HepG2 (cell line): Measurements from ENCODE around the gene LYRM4. TPM values are rescaled to one million over a fixed set of nuclear protein-coding genes. Genes with fewer than 3 reads are reported as not detected.
A peak's percentile ranks its signal among the peaks of the same experiment; 100 is the strongest.

Experiments used
- CBX2 ChIP-seq, 2 experiments: fragments of 200-600 bp in 1 of 2; sonication (generic); formaldehyde crosslinking in 1 of 2; IDR thresholded peaks; 2 replicates each; pipeline versions ENCODE4 v1.7.0 to v1.8.1; 2018 to 2022; ENCODE audit warnings: low read depth in 2 of 2, low read length in 1 of 2, mild to moderate bottlenecking in 1 of 2, missing genetic modification reagents in 1 of 2
- HOXA7 ChIP-seq: sonication (generic); formaldehyde crosslinking; IDR thresholded peaks from 2 replicates; pipeline ENCODE4 v1.8.1; 2022; ENCODE audit warnings: mild to moderate bottlenecking, missing genetic modification reagents, moderate library complexity
- MAFF ChIP-seq: IDR thresholded peaks from 2 replicates; pipeline ENCODE4 v1.6.1; 2011; ENCODE audit warnings: low read depth, low read length, improper control_type of control experiment
- MAZ ChIP-seq, 2 experiments: sonication (generic) in 1 of 2; formaldehyde crosslinking in 1 of 2; IDR thresholded peaks; 2 replicates each; pipeline versions ENCODE4 v1.5.0 to v1.6.1; 2012 to 2020; ENCODE audit warnings: low read depth in 2 of 2, mild to moderate bottlenecking in 2 of 2, borderline replicate concordance in 1 of 2, improper control_type of control experiment in 1 of 2, low read length in 1 of 2, missing genetic modification reagents in 1 of 2, moderate library complexity in 1 of 2
- SIN3A ChIP-seq: IDR thresholded peaks from 2 replicates; pipeline ENCODE4 v1.6.1; 2011; ENCODE audit warnings: low read depth, mild to moderate bottlenecking, control low read depth, low read length, borderline replicate concordance
- SMARCE1 ChIP-seq: fragments of 450-650 bp; IDR thresholded peaks from 2 replicates; pipeline ENCODE4 v1.6.1; 2017; ENCODE audit warnings: borderline replicate concordance
- ZNF12 ChIP-seq: sonication (generic); formaldehyde crosslinking; IDR thresholded peaks from 2 replicates; pipeline ENCODE4 v1.5.0; 2020; ENCODE audit warnings: missing genetic modification reagents
- ZNF232 ChIP-seq: sonication (generic); formaldehyde crosslinking; IDR thresholded peaks from 2 replicates; pipeline ENCODE4 v1.4.0; 2020; ENCODE audit warnings: missing genetic modification reagents, borderline replicate concordance
- ZNF296 ChIP-seq: sonication (generic); formaldehyde crosslinking; conservative IDR thresholded peaks from 2 replicates; pipeline ENCODE4 v1.5.0; 2020; ENCODE audit warnings: mild to moderate bottlenecking, missing genetic modification reagents
- ZNF337 ChIP-seq: sonication (generic); formaldehyde crosslinking; IDR thresholded peaks from 2 replicates; pipeline ENCODE4 v1.5.1; 2020; ENCODE audit warnings: missing genetic modification reagents, low read depth, mild to moderate bottlenecking, borderline replicate concordance
- ZNF441 ChIP-seq: sonication (generic); formaldehyde crosslinking; IDR thresholded peaks from 2 replicates; pipeline ENCODE4 v1.7.0; 2021; ENCODE audit warnings: missing genetic modification reagents, borderline replicate concordance
- ZNF552 ChIP-seq: sonication (generic); formaldehyde crosslinking; IDR thresholded peaks from 2 replicates; pipeline ENCODE4 v1.9.0; 2022; ENCODE audit warnings: missing genetic modification reagents, mild to moderate bottlenecking, borderline replicate concordance
- ZNF773 ChIP-seq: sonication (generic); formaldehyde crosslinking; IDR thresholded peaks from 2 replicates; pipeline ENCODE4 v1.4.0; 2020; ENCODE audit warnings: missing genetic modification reagents, borderline replicate concordance
- ZNF83 ChIP-seq: sonication (generic); formaldehyde crosslinking; IDR thresholded peaks from 2 replicates; pipeline ENCODE4 v1.4.0; 2020; ENCODE audit warnings: missing genetic modification reagents, mild to moderate bottlenecking, borderline replicate concordance
- polyA plus RNA-seq, 8 experiments: library from polyadenylated mRNA; depleted of rRNA in 3 of 8; stranded (reverse) in 7 of 8; unstranded in 1 of 8; fragments of >200 nt; fragmentation: Illumina TruSeq in 4 of 8; extraction: Trizol in 4 of 8; gene quantifications; 2 replicates each; pipeline versions ENCODE4 v1.2.1 to v1.2.3, GENCODE V29; 2011 to 2016; ENCODE audit warnings: low read depth in 4 of 8, missing spikeins in 1 of 8, mixed read lengths in 1 of 8; ENCODE audit not compliant: insufficient read depth in 1 of 8
- total RNA-seq, 5 experiments: library from RNA; depleted of rRNA; stranded (reverse); fragments of >200 nt; fragmentation: Illumina TruSeq; extraction: Trizol; gene quantifications; 2 replicates each; pipeline ENCODE4 v1.2.3, GENCODE V29; 2016; ENCODE audit warnings: low read depth in 1 of 5
- TF ChIP-seq, protein P1 (sequence below): sonication (generic); formaldehyde crosslinking; IDR thresholded peaks from 2 replicates; pipeline ENCODE4 v1.5.1; 2020; ENCODE audit warnings: missing genetic modification reagents, mild to moderate bottlenecking, borderline replicate concordance
- TF ChIP-seq, protein P2 (sequence below): sonication (generic); formaldehyde crosslinking; conservative IDR thresholded peaks from 2 replicates; pipeline ENCODE4 v1.4.0; 2020; ENCODE audit warnings: missing genetic modification reagents
- TF ChIP-seq, protein P3 (sequence below): sonication (generic); formaldehyde crosslinking; IDR thresholded peaks from 2 replicates; pipeline ENCODE4 v1.4.0; 2020; ENCODE audit warnings: missing genetic modification reagents, mild to moderate bottlenecking, borderline replicate concordance

Gene LYRM4
- total and polyA plus RNA-seq, 2 of the 13 experiments (the other 11 are each of a cell fraction or from before 2014, with no cell fraction given) = 64.6 to 67.5 TPM

DNA sequence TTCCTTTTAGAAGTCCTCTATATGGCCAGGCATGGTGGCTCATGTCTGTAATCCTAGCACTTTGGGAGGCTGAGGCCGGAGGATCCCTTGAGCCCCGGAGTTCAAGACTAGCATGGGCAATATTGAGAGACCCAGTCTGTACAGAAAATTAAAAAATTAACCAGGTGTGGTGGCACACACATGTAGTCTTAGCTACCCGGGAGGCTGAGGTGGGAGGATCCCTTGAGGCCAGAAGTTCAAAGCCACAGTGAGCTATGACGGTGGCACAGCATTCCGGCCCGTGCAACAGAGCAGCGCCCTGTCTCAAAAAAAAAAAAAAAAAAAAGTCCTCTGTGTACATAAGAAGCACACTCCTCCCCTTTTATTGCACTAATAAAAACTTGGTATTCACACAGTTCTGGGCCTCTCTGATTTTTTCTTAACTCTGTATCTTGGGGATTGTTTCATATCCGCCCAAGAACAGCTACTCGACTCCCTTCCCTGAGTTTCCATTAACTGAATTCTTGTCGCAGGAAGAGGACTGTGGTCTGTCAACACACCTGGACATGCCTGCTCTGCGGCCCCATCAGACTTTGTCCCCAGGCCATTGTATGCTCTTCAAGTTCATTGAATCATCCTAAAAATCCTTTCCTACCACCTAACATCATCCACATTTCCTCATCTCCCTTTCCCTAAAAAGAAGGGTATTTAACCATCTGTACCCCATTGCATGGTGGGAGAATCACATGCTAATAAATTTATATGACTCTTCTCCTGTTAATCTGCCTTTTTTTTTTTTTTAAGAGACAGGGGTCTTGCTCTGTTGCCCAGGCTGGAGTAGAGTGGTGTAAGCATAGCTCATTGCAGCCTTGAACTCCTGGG is 201.5 kb downstream of the LYRM4 start (continued):
- TF ChIP-seq ZNF232 (CRISPR knock-in tag) = peak; percentile 81; the same call in 1 of the 2 replicates
- no peak for TF ChIP-seq ZNF83 (CRISPR knock-in tag)
- TF ChIP-seq CBX2 (IDR thresholded peaks at IDR 0.05; ENCODE audit: low read depth, low read length) = no peak
- TF ChIP-seq CBX2 (CRISPR knock-in tag; IDR thresholded peaks at IDR 0.05; ENCODE audit: low read depth) = no peak
- TF ChIP-seq, protein P1, sequence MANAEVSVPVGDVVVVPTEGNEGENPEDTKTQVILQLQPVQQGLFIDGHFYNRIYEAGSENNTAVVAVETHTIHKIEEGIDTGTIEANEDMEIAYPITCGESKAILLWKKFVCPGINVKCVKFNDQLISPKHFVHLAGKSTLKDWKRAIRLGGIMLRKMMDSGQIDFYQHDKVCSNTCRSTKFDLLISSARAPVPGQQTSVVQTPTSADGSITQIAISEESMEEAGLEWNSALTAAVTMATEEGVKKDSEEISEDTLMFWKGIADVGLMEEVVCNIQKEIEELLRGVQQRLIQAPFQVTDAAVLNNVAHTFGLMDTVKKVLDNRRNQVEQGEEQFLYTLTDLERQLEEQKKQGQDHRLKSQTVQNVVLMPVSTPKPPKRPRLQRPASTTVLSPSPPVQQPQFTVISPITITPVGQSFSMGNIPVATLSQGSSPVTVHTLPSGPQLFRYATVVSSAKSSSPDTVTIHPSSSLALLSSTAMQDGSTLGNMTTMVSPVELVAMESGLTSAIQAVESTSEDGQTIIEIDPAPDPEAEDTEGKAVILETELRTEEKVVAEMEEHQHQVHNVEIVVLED (CRISPR knock-in tag) = no peak; the same call in 1 of the 2 replicates
- no peak; the same call in 1 of the 2 replicates for TF ChIP-seq ZNF552 (CRISPR knock-in tag)
- no peak for TF ChIP-seq MAFF
- TF ChIP-seq, protein P2, sequence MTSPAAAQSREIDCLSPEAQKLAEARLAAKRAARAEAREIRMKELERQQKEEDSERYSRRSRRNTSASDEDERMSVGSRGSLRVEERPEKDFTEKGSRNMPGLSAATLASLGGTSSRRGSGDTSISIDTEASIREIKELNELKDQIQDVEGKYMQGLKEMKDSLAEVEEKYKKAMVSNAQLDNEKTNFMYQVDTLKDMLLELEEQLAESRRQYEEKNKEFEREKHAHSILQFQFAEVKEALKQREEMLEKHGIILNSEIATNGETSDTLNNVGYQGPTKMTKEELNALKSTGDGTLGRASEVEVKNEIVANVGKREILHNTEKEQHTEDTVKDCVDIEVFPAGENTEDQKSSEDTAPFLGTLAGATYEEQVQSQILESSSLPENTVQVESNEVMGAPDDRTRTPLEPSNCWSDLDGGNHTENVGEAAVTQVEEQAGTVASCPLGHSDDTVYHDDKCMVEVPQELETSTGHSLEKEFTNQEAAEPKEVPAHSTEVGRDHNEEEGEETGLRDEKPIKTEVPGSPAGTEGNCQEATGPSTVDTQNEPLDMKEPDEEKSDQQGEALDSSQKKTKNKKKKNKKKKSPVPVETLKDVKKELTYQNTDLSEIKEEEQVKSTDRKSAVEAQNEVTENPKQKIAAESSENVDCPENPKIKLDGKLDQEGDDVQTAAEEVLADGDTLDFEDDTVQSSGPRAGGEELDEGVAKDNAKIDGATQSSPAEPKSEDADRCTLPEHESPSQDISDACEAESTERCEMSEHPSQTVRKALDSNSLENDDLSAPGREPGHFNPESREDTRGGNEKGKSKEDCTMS (CRISPR knock-in tag) = no peak
- no peak for TF ChIP-seq MAZ (IDR thresholded peaks at IDR 0.05; ENCODE audit: borderline replicate concordance, low read depth, low read length)
- TF ChIP-seq MAZ (CRISPR knock-in tag; IDR thresholded peaks at IDR 0.05; ENCODE audit: low read depth) = 0 out of 2 replicates have a peak, but pooled peaks have one; percentile 27
- TF ChIP-seq ZNF441 (CRISPR knock-in tag) = peak; percentile 84; the same call in 1 of the 2 replicates
- TF ChIP-seq ZNF773 (CRISPR knock-in tag) = no peak
- TF ChIP-seq, protein P3, sequence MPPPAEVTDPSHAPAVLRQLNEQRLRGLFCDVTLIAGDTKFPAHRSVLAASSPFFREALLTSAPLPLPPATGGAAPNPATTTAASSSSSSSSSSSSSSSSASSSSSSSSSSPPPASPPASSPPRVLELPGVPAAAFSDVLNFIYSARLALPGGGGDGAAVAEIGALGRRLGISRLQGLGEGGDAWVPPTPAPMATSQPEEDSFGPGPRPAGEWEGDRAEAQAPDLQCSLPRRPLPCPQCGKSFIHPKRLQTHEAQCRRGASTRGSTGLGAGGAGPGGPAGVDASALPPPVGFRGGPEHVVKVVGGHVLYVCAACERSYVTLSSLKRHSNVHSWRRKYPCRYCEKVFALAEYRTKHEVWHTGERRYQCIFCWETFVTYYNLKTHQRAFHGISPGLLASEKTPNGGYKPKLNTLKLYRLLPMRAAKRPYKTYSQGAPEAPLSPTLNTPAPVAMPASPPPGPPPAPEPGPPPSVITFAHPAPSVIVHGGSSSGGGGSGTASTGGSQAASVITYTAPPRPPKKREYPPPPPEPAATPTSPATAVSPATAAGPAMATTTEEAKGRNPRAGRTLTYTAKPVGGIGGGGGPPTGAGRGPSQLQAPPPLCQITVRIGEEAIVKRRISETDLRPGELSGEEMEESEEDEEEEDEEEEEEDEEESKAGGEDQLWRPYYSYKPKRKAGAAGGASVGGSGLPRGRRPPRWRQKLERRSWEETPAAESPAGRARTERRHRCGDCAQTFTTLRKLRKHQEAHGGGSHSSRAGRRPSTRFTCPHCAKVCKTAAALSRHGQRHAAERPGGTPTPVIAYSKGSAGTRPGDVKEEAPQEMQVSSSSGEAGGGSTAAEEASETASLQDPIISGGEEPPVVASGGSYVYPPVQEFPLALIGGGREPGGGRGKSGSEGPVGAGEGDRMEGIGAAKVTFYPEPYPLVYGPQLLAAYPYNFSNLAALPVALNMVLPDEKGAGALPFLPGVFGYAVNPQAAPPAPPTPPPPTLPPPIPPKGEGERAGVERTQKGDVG (CRISPR knock-in tag) = peak; percentile 70; the same call in 1 of the 2 replicates
- TF ChIP-seq ZNF296 (CRISPR knock-in tag) = no peak
- TF ChIP-seq SMARCE1 = peak; percentile 21; the same call in 1 of the 2 replicates
- TF ChIP-seq SIN3A = no peak
- no peak for TF ChIP-seq ZNF12 (CRISPR knock-in tag)
- TF ChIP-seq ZNF337 (CRISPR knock-in tag) = no peak
- no peak for TF ChIP-seq HOXA7 (CRISPR knock-in tag)
